ENCODE measurements around the gene GPC5. TPM values are rescaled to one million over a fixed set of nuclear protein-coding genes. Genes with fewer than 3 reads are reported as not detected.

The GPC5 gene
- total RNA-seq, 4 donors from 2014 or later = 0.47 TPM; not detected in 3

DNA sequence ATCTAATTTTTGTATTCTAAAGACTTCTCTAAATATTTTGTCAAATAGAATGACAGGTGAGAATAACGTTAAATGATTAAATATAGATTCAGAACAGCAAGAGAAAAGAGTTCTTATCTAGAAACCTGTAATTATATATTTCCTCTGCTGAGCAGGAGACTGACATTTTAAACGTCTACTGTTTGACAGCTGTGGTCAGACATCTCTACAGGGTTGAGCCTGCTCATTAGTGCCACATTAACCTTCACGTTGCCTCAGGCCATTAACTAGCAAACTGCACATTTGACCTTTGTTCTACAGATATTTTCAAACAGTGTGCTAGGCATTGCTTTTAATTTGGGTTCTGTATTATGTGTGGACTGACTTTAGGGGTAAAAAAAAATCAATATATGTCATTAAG is 347.5 kb downstream of the GPC5 start:
- no peaks in the 10 kb centered on the region for H3K4me1 ChIP-seq
- TF ChIP-seq POLR2AphosphoS5 (IDR thresholded peaks at IDR 0.05) (no peak), EP300 (IDR thresholded peaks at IDR 0.05) (no peak)
- ATAC-seq = no peak

GRCh38 chr13:91747186-91747585 is 348.8 kb downstream of the GPC5 start:
- Histone ChIP-seq H3K27ac (no peak overlapping the region), H3K9me3 (no peaks in the 10 kb centered on the region), H3K4me3 (no peak overlapping the region), H3K27me3 (no peaks in the 10 kb centered on the region), H3K36me3 (no peaks in the 10 kb centered on the region), H3K4me1 (no peaks in the 10 kb centered on the region)
- TF ChIP-seq POLR2AphosphoS5 (IDR thresholded peaks at IDR 0.05) (no peak), CTCF (IDR thresholded peaks at IDR 0.05) (no peak)
- ATAC-seq = no peak
- WGBS, 2 donors (ENCODE audit: low coverage in 1 of 2) = 27 to 31% methylated on average over 2 of the region's 2 CpGs

More for the DNA sequence above, 347.5 kb downstream of the GPC5 start:
- H3K4me3 ChIP-seq = no peak overlapping the region
- H3K9me3 ChIP-seq = no peaks in the 10 kb centered on the region
- 10 to 54% methylated on average over 2 to 3 of the region's 3 CpGs for WGBS, 2 donors (ENCODE audit: low coverage in 1 of 2)
- no peak overlapping the region for H3K27ac ChIP-seq
- H3K36me3 ChIP-seq = no peaks in the 10 kb centered on the region
- no peaks in the 10 kb centered on the region for H3K27me3 ChIP-seq

- Histone ChIP-seq H3K27me3 (no peaks in the 10 kb centered on the region), H3K9me3 (no peaks in the 10 kb centered on the region), H3K4me3 (no peak overlapping the region), H3K27ac (no peak overlapping the region), H3K36me3 (no peaks in the 10 kb centered on the region), H3K4me1 (no peaks in the 10 kb centered on the region)
- WGBS, 2 donors (ENCODE audit: low coverage in 1 of 2) = 94% methylated on average over 4 of the region's 4 CpGs
- no peak for TF ChIP-seq POLR2A (IDR thresholded peaks at IDR 0.05)
- TF ChIP-seq POLR2AphosphoS5 (IDR thresholded peaks at IDR 0.05) = no peak
- no peak for TF ChIP-seq CTCF (IDR thresholded peaks at IDR 0.05)
- no peak for TF ChIP-seq EP300 (IDR thresholded peaks at IDR 0.05)
- ATAC-seq = no peak
These were observed 350.1 kb downstream of the GPC5 start for GRCh38 chr13:91748416-91749089.

DNA sequence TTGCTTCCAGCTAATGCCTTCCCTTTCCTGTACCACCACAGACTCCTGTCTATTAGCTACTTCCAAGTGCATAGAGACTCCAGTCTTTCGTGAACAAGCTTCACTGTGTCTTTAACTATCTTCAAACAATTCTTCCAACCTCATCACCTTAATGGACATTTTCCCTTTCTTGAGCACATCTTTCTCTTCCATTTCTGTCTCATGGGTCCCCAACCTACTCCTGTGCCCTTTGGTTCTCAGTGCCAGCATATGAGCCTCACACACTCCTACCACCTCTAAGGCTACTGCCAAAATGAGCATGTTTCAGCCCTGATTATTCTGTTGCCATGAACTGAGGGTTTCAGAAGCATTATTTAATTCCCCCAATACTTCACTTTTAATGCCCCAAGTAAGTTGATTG is 360.3 kb downstream of the GPC5 start:
- no peaks in the 10 kb centered on the region for H3K4me1 ChIP-seq
- TF ChIP-seq POLR2AphosphoS5 (IDR thresholded peaks at IDR 0.05) (no peak), CTCF (IDR thresholded peaks at IDR 0.05) (no peak), POLR2A (IDR thresholded peaks at IDR 0.05) (no peak), EP300 (IDR thresholded peaks at IDR 0.05) (no peak)
- no peaks in the 10 kb centered on the region for H3K36me3 ChIP-seq
- no peaks in the 10 kb centered on the region for H3K9me3 ChIP-seq
- 62 to 85% methylated on average over 1 of the region's 1 CpG for WGBS, 2 donors (ENCODE audit: low coverage in 1 of 2)
- H3K27me3 ChIP-seq = no peaks in the 10 kb centered on the region
- no peak overlapping the region for H3K4me3 ChIP-seq
- ATAC-seq = no peak
- no peak overlapping the region for H3K27ac ChIP-seq

- 67 to 82% methylated on average over 3 to 4 of the region's 4 CpGs for WGBS, 2 donors (ENCODE audit: low coverage in 1 of 2)
- H3K27me3 ChIP-seq = no peaks in the 10 kb centered on the region
- no peaks in the 10 kb centered on the region for H3K36me3 ChIP-seq
- ATAC-seq = no peak
- no peak overlapping the region for H3K27ac ChIP-seq
- H3K9me3 ChIP-seq = no peaks in the 10 kb centered on the region
- no peaks in the 10 kb centered on the region for H3K4me1 ChIP-seq
- no peak for TF ChIP-seq EP300 (IDR thresholded peaks at IDR 0.05)
- TF ChIP-seq CTCF (IDR thresholded peaks at IDR 0.05) = no peak
- no peak overlapping the region for H3K4me3 ChIP-seq
These were observed 364.5 kb downstream of the GPC5 start for GRCh38 chr13:91762957-91763356.
